T47D (cell line): ENCODE results near the gene UAP1L1.
"Not testable (repeated sequence)": the region's sequence is repeated elsewhere in the genome, so short reads cannot be mapped to it uniquely, and the experiment has no call there.

Source experiments
- DNase-seq, 2 experiments: peaks; one replicate each; pipeline versions ENCODE4 v3.0.0 to v3.0.0-alpha.2; 2011 to 2012; ENCODE audit warnings: low read depth in 1 of 2, low spot score in 1 of 2
- JUND ChIP-seq: IDR thresholded peaks from 2 replicates; pipeline ENCODE4 v1.6.1; 2012; ENCODE audit warnings: low read depth
- in situ Hi-C: cut with HindIII; loops from 2 replicates; pipeline ENCODE4 v1.10.0; 2016; ENCODE audit warnings: low sequenced_read_pairs, low pct_unique_long_range_greater_than_20kb

UAP1L1 gene

GRCh38 chr9:137114613-137115393 lies 37.5 kb downstream of the UAP1L1 start, which contains the start of gene DPP7:
Gene DPP7 (minus strand): TSS chr9:137114733. CDS start chr9:137114713, 20 bp downstream.
- in situ Hi-C loops = no loop called here
- DNase-seq = peak; percentile 83 to 98
- TF ChIP-seq JUND = no peak

GRCh38 chr9:137115394-137116026 lies 38.2 kb downstream of the UAP1L1 start:
- DNase-seq = no peak
- in situ Hi-C loops = no loop called here

GRCh38 chr9:137116027-137116507 lies 38.8 kb downstream of the UAP1L1 start:
- DNase-seq = peak in 1 of 2 experiments; percentile 52
- in situ Hi-C loops = no loop called here
- no peak for TF ChIP-seq JUND

More at GRCh38 chr9:137115394-137116026, 38.2 kb downstream of the UAP1L1 start:
- TF ChIP-seq JUND = no peak

GRCh38 chr9:137116728-137117127 lies 39.4 kb downstream of the UAP1L1 start:
- in situ Hi-C loops = no loop called here
- TF ChIP-seq JUND = no peak
- no peak for DNase-seq

- TF ChIP-seq JUND = no peak
- no peak for DNase-seq
- in situ Hi-C loops = no loop called here
Observed at GRCh38 chr9:137117269-137117731, 40.0 kb downstream of the UAP1L1 start.

- DNase-seq, in situ Hi-C loops: not testable (repeated sequence)
Observed at GRCh38 chr9:137118092-137118603, 40.8 kb downstream of the UAP1L1 start.

GRCh38 chr9:137121927-137122795 lies 44.8 kb downstream of the UAP1L1 start:
- in situ Hi-C loops, DNase-seq: not testable (repeated sequence)

GRCh38 chr9:137122796-137123467 lies 45.6 kb downstream of the UAP1L1 start:
- in situ Hi-C loops = not testable (repeated sequence)

GRCh38 chr9:137123468-137123837 lies 46.1 kb downstream of the UAP1L1 start:
- in situ Hi-C loops = no loop called here
- DNase-seq = no peak
- no peak for TF ChIP-seq JUND

More at GRCh38 chr9:137122796-137123467, 45.6 kb downstream of the UAP1L1 start:
- not testable (repeated sequence) for DNase-seq

- DNase-seq, in situ Hi-C loops: not testable (repeated sequence)
Observed at GRCh38 chr9:137123952-137124462, 46.7 kb downstream of the UAP1L1 start.

GRCh38 chr9:137126786-137127185 lies 49.5 kb downstream of the UAP1L1 start:
- DNase-seq = no peak
- TF ChIP-seq JUND = no peak
- in situ Hi-C loops = no loop called here
